HCT116 (cell line): ENCODE measurements around the gene TNFRSF19. TPM values are rescaled to one million over a fixed set of nuclear protein-coding genes. Genes with fewer than 3 reads are reported as not detected.

Experiments used
- ATAC-seq: fragments of 200-7000 bp; cut with Tn5 transposase; 2 replicates; pipeline ENCODE4 v1.9.1; 2020; ENCODE audit warnings: mild to moderate bottlenecking, moderate library complexity
- BruUV-seq: library from RNA; stranded (reverse); fragments of 400-500 nt; replicated peaks from 2 replicates; lab custom pipeline; 2021; lab: Mats Ljungman, UMichigan
- CTCF ChIA-PET: fragments of 300-600 bp; sonication (Branson Sonifier 250); formaldehyde crosslinking; loops from one replicate; lab custom pipeline; 2021; ENCODE audit warnings: antibody characterized with exemption; lab: Charles Lee
- POLR2A ChIA-PET: fragments of 300-600, 350-600 bp; sonication (Branson Sonifier 250); formaldehyde crosslinking; loops from one replicate; lab custom pipeline; 2021; ENCODE audit warnings: antibody characterized with exemption; lab: Charles Lee
- RAD21 ChIA-PET, 2 experiments: fragments of 300-600 bp; sonication (Branson Sonifier 250); formaldehyde crosslinking; loops; one replicate each; lab custom pipeline; 2023; ENCODE audit warnings: low total read pairs in 2 of 2; ENCODE audit not compliant: uncharacterized antibody in 2 of 2, unreplicated experiment in 2 of 2, low non-redundant PET in 1 of 2; lab: Charles Lee
- DNase-seq: peaks from one replicate; pipeline ENCODE4 v3.0.0-alpha.2; 2010; ENCODE audit warnings: low read depth, low spot score
- H2AFZ ChIP-seq: fragments of 200-600 bp; shearing (Covaris generic), sonication (generic); 2 replicates; pipeline ENCODE4 v1.6.1; 2017; ENCODE audit warnings: low read depth, mixed run types, mixed read lengths, antibody characterized with exemption, low read length; ENCODE audit not compliant: poor library complexity, severe bottlenecking
- H3K27ac ChIP-seq: 2 replicates; pipeline ENCODE4 v1.5.1; 2012; ENCODE audit warnings: low read depth, low read length
- H3K27me3 ChIP-seq: fragments of 200-600 bp; sonication (generic); 2 replicates; pipeline ENCODE4 v1.6.1; 2016; ENCODE audit warnings: mixed run types, low read length, mixed read lengths; ENCODE audit not compliant: insufficient read depth
- H3K36me3 ChIP-seq, 2 experiments: fragments of 200-500 bp in 1 of 2; fragments of 200-600 bp in 1 of 2; sonication (Bioruptor generic) in 1 of 2; sonication (generic) in 1 of 2; 2 replicates each; pipeline versions ENCODE4 v1.5.1 to v1.6.1; 2014 to 2016; ENCODE audit warnings: low read length in 2 of 2, inconsistent platforms in 1 of 2, mixed read lengths in 1 of 2, mixed run types in 1 of 2; ENCODE audit not compliant: insufficient read depth in 2 of 2, control insufficient read depth in 1 of 2
- H3K4me1 ChIP-seq, 2 experiments: fragments of 200-600 bp in 1 of 2; sonication (generic) in 1 of 2; 2 replicates each; pipeline versions ENCODE4 v1.5.1 to v1.6.1; 2012 to 2017; ENCODE audit warnings: low read length in 2 of 2, inconsistent platforms in 1 of 2, mild to moderate bottlenecking in 1 of 2, mixed read lengths in 1 of 2, mixed run types in 1 of 2, moderate library complexity in 1 of 2; ENCODE audit not compliant: insufficient read depth in 2 of 2, control insufficient read depth in 1 of 2
- H3K4me2 ChIP-seq: fragments of 200-600 bp; sonication (generic); 2 replicates; pipeline ENCODE4 v1.6.1; 2017; ENCODE audit warnings: mixed run types, low read length, mixed read lengths
- H3K4me3 ChIP-seq, 2 experiments: fragments of 200-600 bp in 1 of 2; sonication (generic) in 1 of 2; replicated peaks in 1 of 2; 2 replicates each; pipeline ENCODE4 v1.5.1; 2011 to 2016; ENCODE audit warnings: low read length in 2 of 2, control low read depth in 1 of 2, low read depth in 1 of 2, mild to moderate bottlenecking in 1 of 2, mixed read lengths in 1 of 2, mixed run types in 1 of 2
- H3K79me2 ChIP-seq: fragments of 200-600 bp; sonication (generic); 2 replicates; pipeline ENCODE4 v1.6.1; 2017; ENCODE audit warnings: mild to moderate bottlenecking, mixed run types, low read length, moderate library complexity, mixed read lengths; ENCODE audit not compliant: insufficient read depth
- H3K9ac ChIP-seq: fragments of 200-600 bp; sonication (generic); 2 replicates; pipeline ENCODE4 v1.6.1; 2016; ENCODE audit warnings: low read length, mixed read lengths
- H3K9me2 ChIP-seq: fragments of 200-600 bp; sonication (generic), shearing (Covaris generic); 2 replicates; pipeline ENCODE4 v1.6.1; 2017; ENCODE audit warnings: mixed run types, mild to moderate bottlenecking, moderate library complexity; ENCODE audit not compliant: insufficient read depth
- H3K9me3 ChIP-seq, 2 experiments: fragments of 200-500 bp in 1 of 2; fragments of 200-600 bp in 1 of 2; sonication (Bioruptor generic) in 1 of 2; sonication (generic) in 1 of 2; 2 replicates each; pipeline ENCODE4 v1.6.1; 2014 to 2017; ENCODE audit warnings: low read length in 2 of 2, mixed read lengths in 2 of 2, inconsistent platforms in 1 of 2, low read depth in 1 of 2, mild to moderate bottlenecking in 1 of 2, mixed run types in 1 of 2, moderate library complexity in 1 of 2; ENCODE audit not compliant: control insufficient read depth in 1 of 2, insufficient read depth in 1 of 2
- H4K20me1 ChIP-seq: fragments of 200-600 bp; sonication (generic), shearing (Covaris generic); 2 replicates; pipeline ENCODE4 v1.6.1; 2017; ENCODE audit warnings: mixed run types, mild to moderate bottlenecking, moderate library complexity; ENCODE audit not compliant: insufficient read depth
- CEBPB ChIP-seq: IDR thresholded peaks from 2 replicates; pipeline ENCODE4 v1.6.1; 2012; ENCODE audit warnings: low read depth
- EGR1 ChIP-seq: IDR thresholded peaks from 2 replicates; pipeline ENCODE4 v1.6.1; 2012; ENCODE audit warnings: low read depth
- ELF1 ChIP-seq: IDR thresholded peaks from 2 replicates; pipeline ENCODE4 v1.6.1; 2012; ENCODE audit warnings: low read depth, borderline replicate concordance
- JUND ChIP-seq: IDR thresholded peaks from 2 replicates; pipeline ENCODE4 v1.6.1; 2012
- POLR2A ChIP-seq: IDR thresholded peaks from 2 replicates; pipeline ENCODE4 v1.7.0; 2011; ENCODE audit warnings: borderline replicate concordance; ENCODE audit not compliant: insufficient read depth, insufficient read length; ENCODE audit errors: extremely low read depth
- POLR2AphosphoS5 ChIP-seq: IDR thresholded peaks from 2 replicates; pipeline ENCODE4 v1.6.1; 2011; ENCODE audit warnings: mild to moderate bottlenecking, low read depth, low read length, moderate library complexity
- RAD21 ChIP-seq: IDR thresholded peaks from 2 replicates; pipeline ENCODE4 v1.6.1; 2012; ENCODE audit warnings: low read depth, mild to moderate bottlenecking
- SIN3A ChIP-seq: IDR thresholded peaks from 2 replicates; pipeline ENCODE4 v1.6.1; 2012; ENCODE audit warnings: low read depth
- SRF ChIP-seq: IDR thresholded peaks from 2 replicates; pipeline ENCODE4 v1.6.1; 2012; ENCODE audit warnings: low read depth
- TCF7L2 ChIP-seq: IDR thresholded peaks from 2 replicates; pipeline ENCODE4 v1.7.0; 2011; ENCODE audit warnings: borderline replicate concordance, inconsistent platforms; ENCODE audit not compliant: insufficient read depth, insufficient read length; ENCODE audit errors: extremely low read depth
- ZFX ChIP-seq: fragments of 450-650 bp; IDR thresholded peaks from 2 replicates; pipeline ENCODE4 v1.6.1; 2017
- intact Hi-C: fragments of 100-400 bp; cut with micrococcal nuclease; formaldehyde crosslinking; loops from 2 replicates; pipeline ENCODE4 v1.10.0; 2022
- total RNA-seq: library from RNA; stranded (reverse); gene quantifications from one replicate; pipeline ENCODE4 v1.2.1, GENCODE V29; 2021; ENCODE audit not compliant: unreplicated experiment
- TF ChIP-seq, protein P1 (sequence below), 3 experiments: fragments of 200-600 bp in 1 of 3; sonication (generic) in 1 of 3; IDR thresholded peaks in 2 of 3; conservative IDR thresholded peaks in 1 of 3; 2 replicates each; pipeline ENCODE4 v1.5.1; 2012 to 2017; ENCODE audit warnings: low read depth in 2 of 3, low read length in 2 of 3, antibody characterized with exemption in 1 of 3, borderline replicate concordance in 1 of 3, control low read depth in 1 of 3, mild to moderate bottlenecking in 1 of 3, mixed read lengths in 1 of 3, mixed run types in 1 of 3, moderate library complexity in 1 of 3; ENCODE audit not compliant: insufficient read depth in 1 of 3
- TF ChIP-seq, protein P2 (sequence below): IDR thresholded peaks from 2 replicates; pipeline ENCODE4 v1.6.1; 2012
- TF ChIP-seq, protein P3 (sequence below): IDR thresholded peaks from 2 replicates; pipeline ENCODE4 v1.6.1; 2012
- TF ChIP-seq, protein P4 (sequence below): IDR thresholded peaks from 2 replicates; pipeline ENCODE4 v1.6.1; 2011; ENCODE audit warnings: mild to moderate bottlenecking, low read length, moderate library complexity; ENCODE audit not compliant: insufficient replicate concordance; ENCODE audit errors: extremely low read depth

TNFRSF19 gene
- total RNA-seq, 1 experiment from 2014 or later: 1.1 TPM

DNA sequence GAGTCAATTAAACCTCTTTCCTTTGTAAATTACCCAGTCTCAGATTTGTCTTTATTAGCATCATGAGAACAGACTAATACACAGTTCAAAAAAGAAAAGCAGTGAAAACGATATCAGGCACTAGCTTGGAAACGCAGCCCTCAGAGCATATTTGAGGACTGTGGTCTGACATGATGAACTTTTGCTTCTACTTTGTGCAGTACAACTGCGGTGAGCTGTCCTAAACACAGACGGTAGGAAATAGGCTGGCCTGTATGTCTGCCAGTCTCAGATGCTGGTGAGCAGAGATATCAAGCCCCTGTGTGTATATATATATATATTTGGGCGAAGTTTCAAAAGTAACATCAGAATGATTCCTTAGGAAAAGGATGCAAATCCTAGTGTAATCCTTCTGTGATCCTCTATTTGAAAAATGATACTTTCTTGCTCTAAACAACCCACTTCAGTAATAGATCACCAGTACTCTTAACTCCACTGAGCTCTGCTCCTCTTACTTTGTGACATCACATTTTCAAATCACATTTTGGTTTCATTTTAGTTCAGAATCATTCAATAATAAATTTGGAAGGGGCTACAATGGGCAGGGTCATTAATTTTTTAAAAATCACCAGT lies 74.4 kb downstream of the TNFRSF19 start:
- H3K4me2 ChIP-seq: no peak overlapping the region
- H3K9me3 ChIP-seq: no peaks in the 10 kb centered on the region
- CTCF ChIA-PET: no interaction called here
- H3K27me3 ChIP-seq: peaks cover 26% of the 10 kb centered on the region
- no peaks in the 10 kb centered on the region; the same call in 1 of the 2 replicates for H4K20me1 ChIP-seq
- H3K79me2 ChIP-seq: no peaks in the 10 kb centered on the region
- BruUV-seq: no TSS peak
- TF ChIP-seq CEBPB: no peak
- TF ChIP-seq TCF7L2: no peak
- no peak for TF ChIP-seq JUND
- TF ChIP-seq, protein P1, sequence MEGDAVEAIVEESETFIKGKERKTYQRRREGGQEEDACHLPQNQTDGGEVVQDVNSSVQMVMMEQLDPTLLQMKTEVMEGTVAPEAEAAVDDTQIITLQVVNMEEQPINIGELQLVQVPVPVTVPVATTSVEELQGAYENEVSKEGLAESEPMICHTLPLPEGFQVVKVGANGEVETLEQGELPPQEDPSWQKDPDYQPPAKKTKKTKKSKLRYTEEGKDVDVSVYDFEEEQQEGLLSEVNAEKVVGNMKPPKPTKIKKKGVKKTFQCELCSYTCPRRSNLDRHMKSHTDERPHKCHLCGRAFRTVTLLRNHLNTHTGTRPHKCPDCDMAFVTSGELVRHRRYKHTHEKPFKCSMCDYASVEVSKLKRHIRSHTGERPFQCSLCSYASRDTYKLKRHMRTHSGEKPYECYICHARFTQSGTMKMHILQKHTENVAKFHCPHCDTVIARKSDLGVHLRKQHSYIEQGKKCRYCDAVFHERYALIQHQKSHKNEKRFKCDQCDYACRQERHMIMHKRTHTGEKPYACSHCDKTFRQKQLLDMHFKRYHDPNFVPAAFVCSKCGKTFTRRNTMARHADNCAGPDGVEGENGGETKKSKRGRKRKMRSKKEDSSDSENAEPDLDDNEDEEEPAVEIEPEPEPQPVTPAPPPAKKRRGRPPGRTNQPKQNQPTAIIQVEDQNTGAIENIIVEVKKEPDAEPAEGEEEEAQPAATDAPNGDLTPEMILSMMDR (IDR thresholded peaks at IDR 0.05 in 2 of 3, conservative IDR thresholded peaks at IDR 0.05 in 1 of 3; ENCODE audit: borderline replicate concordance in 1 of 3, insufficient read depth in 1 of 3, low read depth in 2 of 3, low read length in 2 of 3): no peak
- no peak for TF ChIP-seq ELF1
- no peak for TF ChIP-seq POLR2A
- H3K27ac ChIP-seq: no peak overlapping the region
- no peaks in the 10 kb centered on the region for H3K36me3 ChIP-seq
- intact Hi-C loops: no loop called here
- H3K4me3 ChIP-seq: no peak overlapping the region
- H3K4me1 ChIP-seq: no peaks in the 10 kb centered on the region
- no peaks in the 10 kb centered on the region for H3K9me2 ChIP-seq
- ATAC-seq: no peak
- DNase-seq: no peak
- no peak overlapping the region for H3K9ac ChIP-seq
- POLR2A ChIA-PET: no interaction called here
- RAD21 ChIA-PET: no interaction called here
- no peak overlapping the region for H2AFZ ChIP-seq

DNA sequence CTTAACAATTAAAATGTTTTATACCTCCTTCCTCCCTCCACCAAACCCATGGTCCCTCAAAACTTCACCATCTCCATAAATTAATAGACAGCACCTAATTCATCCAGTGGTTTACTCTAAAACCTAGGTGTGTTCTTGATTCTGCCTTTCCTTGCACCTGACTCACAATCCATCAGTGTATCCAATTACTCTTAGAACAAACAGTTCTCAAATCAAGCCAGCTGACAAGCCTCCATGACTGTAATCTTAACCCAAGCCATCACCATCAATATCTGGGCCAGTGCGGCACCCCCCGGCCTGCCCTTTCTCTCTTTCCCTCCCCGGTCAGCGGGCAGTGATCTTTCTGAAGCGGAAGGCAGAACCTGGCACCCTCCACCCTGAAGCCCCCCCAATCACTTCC lies 75.6 kb downstream of the TNFRSF19 start:
- ATAC-seq (no peak), DNase-seq (no peak)
- Histone ChIP-seq H3K36me3 (no peaks in the 10 kb centered on the region), H4K20me1 (no peaks in the 10 kb centered on the region; the same call in 1 of the 2 replicates), H2AFZ (no peak overlapping the region), H3K4me2 (no peak overlapping the region), H3K4me3 (no peak overlapping the region), H3K4me1 (no peaks in the 10 kb centered on the region), H3K79me2 (no peaks in the 10 kb centered on the region), H3K9ac (no peak overlapping the region), H3K9me3 (no peaks in the 10 kb centered on the region), H3K27ac (no peak overlapping the region), H3K9me2 (no peaks in the 10 kb centered on the region), H3K27me3 (peaks cover 31% of the 10 kb centered on the region)
- ChIA-PET RAD21 (no interaction called here), POLR2A (no interaction called here), CTCF (no interaction called here)
- BruUV-seq: no TSS peak
- intact Hi-C loops: no loop called here
- TF ChIP-seq, protein P2, sequence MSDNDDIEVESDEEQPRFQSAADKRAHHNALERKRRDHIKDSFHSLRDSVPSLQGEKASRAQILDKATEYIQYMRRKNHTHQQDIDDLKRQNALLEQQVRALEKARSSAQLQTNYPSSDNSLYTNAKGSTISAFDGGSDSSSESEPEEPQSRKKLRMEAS: no peak
- TF ChIP-seq SIN3A (no peak), EGR1 (no peak), RAD21 (no peak), POLR2AphosphoS5 (no peak), ZFX (no peak), JUND (no peak), SRF (no peak)
- TF ChIP-seq, protein P3, sequence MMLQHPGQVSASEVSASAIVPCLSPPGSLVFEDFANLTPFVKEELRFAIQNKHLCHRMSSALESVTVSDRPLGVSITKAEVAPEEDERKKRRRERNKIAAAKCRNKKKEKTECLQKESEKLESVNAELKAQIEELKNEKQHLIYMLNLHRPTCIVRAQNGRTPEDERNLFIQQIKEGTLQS: no peak
- TF ChIP-seq, protein P4, sequence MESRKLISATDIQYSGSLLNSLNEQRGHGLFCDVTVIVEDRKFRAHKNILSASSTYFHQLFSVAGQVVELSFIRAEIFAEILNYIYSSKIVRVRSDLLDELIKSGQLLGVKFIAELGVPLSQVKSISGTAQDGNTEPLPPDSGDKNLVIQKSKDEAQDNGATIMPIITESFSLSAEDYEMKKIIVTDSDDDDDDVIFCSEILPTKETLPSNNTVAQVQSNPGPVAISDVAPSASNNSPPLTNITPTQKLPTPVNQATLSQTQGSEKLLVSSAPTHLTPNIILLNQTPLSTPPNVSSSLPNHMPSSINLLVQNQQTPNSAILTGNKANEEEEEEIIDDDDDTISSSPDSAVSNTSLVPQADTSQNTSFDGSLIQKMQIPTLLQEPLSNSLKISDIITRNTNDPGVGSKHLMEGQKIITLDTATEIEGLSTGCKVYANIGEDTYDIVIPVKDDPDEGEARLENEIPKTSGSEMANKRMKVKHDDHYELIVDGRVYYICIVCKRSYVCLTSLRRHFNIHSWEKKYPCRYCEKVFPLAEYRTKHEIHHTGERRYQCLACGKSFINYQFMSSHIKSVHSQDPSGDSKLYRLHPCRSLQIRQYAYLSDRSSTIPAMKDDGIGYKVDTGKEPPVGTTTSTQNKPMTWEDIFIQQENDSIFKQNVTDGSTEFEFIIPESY: no peak
